Stomach (tissue), 4 donors: ENCODE measurements around the gene ACOXL.

Source experiments
- CTCF ChIP-seq, 7 experiments: fragments of 450-650 bp in 4 of 7; fragments of 200-600 bp in 3 of 7; sonication (generic) in 3 of 7; IDR thresholded peaks; one replicate each; pipeline ENCODE4 v1.5.1; 2016 to 2019; ENCODE audit warnings: antibody characterized with exemption in 7 of 7, control low read depth in 2 of 7, mild to moderate bottlenecking in 1 of 7
- POLR2A ChIP-seq, 4 donors: fragments of 450-650 bp; IDR thresholded peaks; one replicate each; pipeline ENCODE4 v1.6.1; 2016; ENCODE audit warnings: antibody characterized with exemption in 4 of 4, control low read depth in 2 of 4, mild to moderate bottlenecking in 1 of 4, moderate library complexity in 1 of 4
- POLR2AphosphoS5 ChIP-seq, 3 donors: sonication (generic); formaldehyde crosslinking; IDR thresholded peaks; one replicate each; pipeline ENCODE4 v1.6.1; 2016; ENCODE audit warnings: antibody characterized with exemption in 3 of 3

DNA sequence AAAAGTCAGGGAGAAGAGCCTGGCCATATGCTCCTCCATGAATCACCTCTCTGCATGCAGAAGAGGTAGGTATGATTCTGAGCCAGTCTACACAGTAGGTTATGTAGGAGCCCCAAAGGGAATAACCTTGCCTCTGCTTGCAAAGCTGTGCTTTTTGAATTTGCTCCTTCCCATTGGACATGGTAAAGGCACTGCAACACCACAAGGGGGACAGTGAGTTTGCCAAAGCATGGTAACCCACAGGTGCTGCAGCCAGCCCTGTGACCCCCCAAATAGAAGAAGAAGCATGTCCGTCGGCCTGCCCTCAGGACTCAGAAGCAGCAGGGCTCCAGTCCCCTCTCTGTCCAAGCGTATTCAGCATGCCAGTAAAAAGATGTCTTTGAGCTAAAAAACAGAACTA lies 337.3 kb downstream of the ACOXL start:
- TF ChIP-seq POLR2AphosphoS5 (IDR thresholded peaks at IDR 0.05) (no peak), CTCF (IDR thresholded peaks at IDR 0.05) (no peak), POLR2A (IDR thresholded peaks at IDR 0.05) (no peak)
